Coronary artery (tissue), 2 donors: Measurements from ENCODE around the gene SEMA5A.

Experiments
- DNase-seq: peaks from one replicate; pipeline ENCODE4 v3.0.0-alpha.2; 2017; ENCODE audit warnings: low spot score
- H3K27ac ChIP-seq, 2 donors: fragments of 200-600 bp; sonication (generic); one replicate each; pipeline ENCODE4 v1.5.1; 2016 to 2019
- H3K4me3 ChIP-seq: fragments of 200-600 bp; sonication (generic); 2 replicates; pipeline ENCODE4 v1.5.1; 2016; ENCODE audit warnings: mild to moderate bottlenecking, moderate library complexity
- CTCF ChIP-seq: fragments of 200-600 bp; sonication (generic); IDR thresholded peaks from one replicate; pipeline ENCODE4 v1.5.1; 2019; ENCODE audit warnings: antibody characterized with exemption

SEMA5A gene

DNA sequence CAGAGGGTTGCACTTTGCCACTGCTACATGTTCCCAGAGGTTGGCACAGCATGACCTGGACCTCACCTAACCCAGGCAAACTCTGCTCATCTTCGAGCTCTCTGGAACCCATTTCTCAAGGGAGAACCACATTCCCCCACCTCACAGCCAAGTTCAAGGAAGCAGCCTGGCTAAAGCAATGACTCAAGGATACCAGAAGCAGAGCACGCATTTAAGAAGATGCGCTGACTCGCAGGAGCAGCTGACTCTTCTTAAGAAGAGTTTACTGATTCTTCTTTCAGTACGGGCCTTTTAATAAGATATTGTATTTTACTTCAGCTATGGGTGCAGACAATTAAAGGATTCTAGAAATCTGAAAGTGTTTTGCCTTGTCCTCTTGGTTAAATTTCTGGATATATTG lies 4.1 kb upstream of the SEMA5A start:
- DNase-seq = no peak
- no peak overlapping the region for H3K4me3 ChIP-seq
- TF ChIP-seq CTCF = no peak
- no peak overlapping the region for H3K27ac ChIP-seq

GRCh38 chr5:9547122-9547947 lies 1.5 kb upstream of the SEMA5A start:
- DNase-seq = no peak
- H3K27ac ChIP-seq = peak overlapping the region; percentile 90 to 97
- peak overlapping the region; percentile 93 for H3K4me3 ChIP-seq
- no peak for TF ChIP-seq CTCF

DNA sequence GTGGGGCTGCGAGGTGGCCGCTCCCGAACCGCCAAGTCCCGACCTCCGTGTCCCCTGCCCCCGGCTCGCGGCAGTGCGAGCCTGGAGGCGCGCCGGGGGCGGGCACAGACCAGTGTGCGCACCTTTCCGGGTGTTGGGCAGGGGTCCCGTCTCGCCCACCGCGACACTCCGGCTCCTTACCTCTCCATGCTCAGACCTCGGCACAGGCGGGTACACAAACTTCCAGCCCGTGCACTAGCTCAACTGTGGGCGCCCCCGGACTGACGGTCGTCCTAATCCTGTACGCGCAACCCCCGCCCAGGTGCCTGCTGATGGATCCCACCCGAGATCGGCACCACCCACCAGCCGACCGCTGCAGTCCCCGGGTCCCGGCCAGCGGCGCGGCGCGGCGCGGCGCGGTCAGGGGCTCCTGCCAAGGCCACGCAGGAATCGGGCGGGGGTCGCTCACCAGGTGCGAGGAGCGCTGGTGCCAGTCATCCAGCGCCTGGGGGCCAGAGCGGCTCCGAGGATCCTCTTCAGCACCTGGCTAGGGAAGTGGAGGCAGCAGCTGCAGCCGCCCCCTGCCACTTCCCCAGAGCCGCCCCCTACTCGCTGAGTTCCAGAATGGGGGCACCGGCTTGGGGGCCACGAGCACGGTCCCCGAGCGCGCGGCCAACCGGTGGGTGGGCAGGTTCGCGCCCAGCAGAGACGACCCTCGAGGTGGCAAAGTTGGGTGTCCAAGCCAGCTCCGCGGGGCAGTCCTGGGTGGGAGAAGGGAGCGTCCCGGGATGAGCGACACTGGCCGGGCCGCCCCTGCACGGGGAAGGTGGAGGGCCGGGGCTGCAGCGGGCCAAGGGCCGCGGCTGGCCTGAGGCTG lies 511 bp downstream of the SEMA5A start:
- DNase-seq = no peak
- H3K27ac ChIP-seq = peak overlapping the region; percentile 90 to 97
- peak overlapping the region; percentile 93 for H3K4me3 ChIP-seq
- no peak for TF ChIP-seq CTCF

GRCh38 chr5:9544502-9545135 lies 1.3 kb downstream of the SEMA5A start:
- Histone ChIP-seq H3K27ac (peak overlapping the region; percentile 56 to 97), H3K4me3 (peak overlapping the region; percentile 93)
- TF ChIP-seq CTCF = peak; percentile 90
- DNase-seq = peak; percentile 92

DNA sequence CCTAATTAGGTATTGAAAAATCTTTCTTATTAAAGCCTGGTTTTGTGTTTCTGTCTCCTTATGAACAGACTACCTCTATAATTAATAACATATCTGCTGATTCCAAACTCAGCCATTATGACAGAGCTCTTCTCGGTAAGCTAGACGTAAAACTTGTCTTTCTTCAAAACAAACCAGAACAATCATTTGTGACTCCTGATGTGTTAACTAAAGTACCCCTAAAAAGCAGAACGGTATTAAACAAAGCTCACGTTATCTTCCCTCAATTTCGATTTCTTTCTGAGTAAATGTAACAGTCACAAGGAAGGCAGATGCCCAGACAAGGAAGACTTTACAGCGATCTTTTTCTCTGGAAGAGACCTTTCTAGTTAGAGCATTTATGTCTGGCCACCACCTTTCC lies 1.8 kb downstream of the SEMA5A start:
- DNase-seq = no peak
- Histone ChIP-seq H3K27ac (peak overlapping the region; percentile 56 to 97), H3K4me3 (peak overlapping the region; percentile 93)
- TF ChIP-seq CTCF = no peak

GRCh38 chr5:9543311-9543920 lies 2.5 kb downstream of the SEMA5A start:
- no peak for DNase-seq
- H3K27ac ChIP-seq = peak overlapping the region; percentile 56 to 75
- peak overlapping the region; percentile 93 for H3K4me3 ChIP-seq
- TF ChIP-seq CTCF = no peak
